NAMALWA (cell line): ENCODE data around the gene REV3L.
"Not testable (repeated sequence)": the region's sequence is repeated elsewhere in the genome, so short reads cannot be mapped to it uniquely, and the experiment has no call there.

Experiments
- DNase-seq: peaks from one replicate; pipeline ENCODE4 v3.0.0-alpha.2; 2015; ENCODE audit warnings: low spot score

REV3L gene

GRCh38 chr6:111260570-111261298 lies 222.3 kb downstream of the REV3L start:
- DNase-seq, result peak; percentile 17

DNA sequence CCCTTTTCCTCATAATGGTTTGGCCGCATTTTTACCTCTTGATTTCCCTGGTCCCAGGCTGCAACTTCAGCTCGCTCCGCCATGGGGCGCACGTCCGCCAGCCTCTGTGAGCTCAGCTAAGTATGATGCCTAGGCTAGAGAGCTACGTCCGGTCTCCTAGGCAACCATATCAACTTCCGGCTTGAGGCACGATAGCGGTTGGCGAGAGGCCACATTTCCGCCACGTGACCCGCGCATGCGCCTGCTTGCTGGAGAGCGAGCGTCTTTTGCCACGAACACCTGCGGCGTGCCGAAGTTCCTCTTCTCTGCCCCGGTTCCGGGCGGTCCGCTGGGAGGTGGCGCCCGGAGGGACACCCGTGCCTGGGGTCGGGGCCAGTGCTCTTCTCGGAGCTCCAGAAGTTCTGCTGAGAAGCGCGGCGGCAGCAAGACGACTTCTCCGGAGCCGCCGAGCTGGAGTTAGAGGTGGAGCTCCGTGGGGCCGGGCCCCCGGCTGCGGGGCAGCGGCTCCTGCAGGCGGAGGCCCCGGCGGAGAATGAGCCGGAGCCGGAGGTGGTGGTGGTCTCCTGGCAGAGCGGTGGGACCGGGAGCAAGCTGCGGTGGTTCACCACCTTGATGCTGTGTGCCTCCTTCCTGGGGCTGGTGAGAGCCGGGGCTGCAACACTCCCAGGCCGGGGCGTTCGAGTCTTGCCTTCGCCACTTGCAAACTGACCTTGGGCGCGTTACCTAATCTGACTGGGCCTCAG lies 223.8 kb downstream of the REV3L start:
- peak; percentile 100 for DNase-seq

- no peak for DNase-seq
Measured at GRCh38 chr6:111258615-111259088, 224.4 kb downstream of the REV3L start.

DNA sequence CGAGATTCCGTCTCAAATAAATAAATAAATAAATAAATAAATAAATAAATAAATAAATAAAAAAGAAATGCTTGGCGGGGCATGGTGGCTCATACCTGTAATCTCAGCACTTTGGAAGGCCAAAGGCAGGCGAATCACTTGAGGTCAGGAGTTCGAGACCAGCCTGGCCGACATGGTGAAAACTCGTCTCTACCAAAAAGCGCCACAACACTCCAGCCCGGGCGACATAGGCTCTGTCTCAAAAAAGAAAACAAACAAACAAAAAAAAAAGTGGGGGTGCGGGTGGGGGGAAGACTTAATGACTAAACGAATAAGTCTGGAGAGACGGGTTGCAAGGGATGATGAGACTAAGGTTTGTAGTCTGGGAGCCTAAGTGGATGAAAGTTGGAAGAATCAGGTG lies 225.0 kb downstream of the REV3L start:
- no peak for DNase-seq

- no peak for DNase-seq
Measured at GRCh38 chr6:111256646-111257045, 226.4 kb downstream of the REV3L start.

- not testable (repeated sequence) for DNase-seq
Measured at GRCh38 chr6:111255838-111256237, 227.2 kb downstream of the REV3L start.

GRCh38 chr6:111254779-111255166 lies 228.2 kb downstream of the REV3L start:
- no peak for DNase-seq

- no peak for DNase-seq
Measured at GRCh38 chr6:111254004-111254778, 228.8 kb downstream of the REV3L start.

DNA sequence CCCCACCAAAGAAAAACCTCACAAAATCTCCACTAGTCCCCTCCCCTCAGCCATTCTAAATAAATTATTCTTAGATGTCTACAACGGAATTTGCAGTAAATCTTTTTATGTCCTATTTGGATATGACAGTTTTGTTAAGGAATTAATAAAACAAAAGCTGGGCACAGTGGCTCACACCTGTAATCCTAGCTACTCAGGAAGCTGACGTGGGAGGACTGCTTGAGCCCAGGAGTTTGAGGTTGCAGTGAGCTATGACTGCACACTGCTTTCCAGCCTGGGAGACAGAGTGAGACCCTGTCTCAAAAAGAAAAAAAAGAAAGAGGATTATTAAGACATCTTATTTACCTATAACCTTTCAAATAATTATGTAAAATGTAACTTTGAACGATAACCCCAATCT lies 230.3 kb downstream of the REV3L start:
- DNase-seq, result no peak

GRCh38 chr6:111250791-111251354 lies 232.1 kb downstream of the REV3L start:
- DNase-seq, result no peak
